CD4-positive, CD25-positive, alpha-beta regulatory T cell (primary cell): Measurements from ENCODE around the gene DIPK1C. TPM values are rescaled to one million over a fixed set of nuclear protein-coding genes. Genes with fewer than 3 reads are reported as not detected.

Source experiments
- ATAC-seq, 2 donors: fragments of 150-1000 bp; cut with Tn5 transposase; one replicate each; pipeline ENCODE4 v1.10.0; 2021; ENCODE audit warnings: low read depth in 2 of 2, moderate number of reproducible peaks in 2 of 2, moderate library complexity in 1 of 2
- DNase-seq, 3 donors: peaks; one replicate each; pipeline versions ENCODE4 v3.0.0 to v3.0.0-alpha.2; 2012 to 2022; ENCODE audit warnings: mixed read lengths in 1 of 3
- H3K27ac ChIP-seq: one replicate; pipeline ENCODE4 v1.7.0; 2013; ENCODE audit warnings: mild to moderate bottlenecking, low read length; ENCODE audit not compliant: insufficient read depth, poor library complexity, severe bottlenecking
- H3K27me3 ChIP-seq: one replicate; pipeline ENCODE4 v1.7.0; 2013; ENCODE audit warnings: low read length; ENCODE audit not compliant: control insufficient read depth, insufficient read depth
- H3K36me3 ChIP-seq: one replicate; pipeline ENCODE4 v1.7.0; 2013; ENCODE audit warnings: mild to moderate bottlenecking, low read length, moderate library complexity; ENCODE audit not compliant: control insufficient read depth, insufficient read depth
- H3K4me1 ChIP-seq: 2 replicates; pipeline ENCODE4 v1.7.0; 2013; ENCODE audit warnings: mild to moderate bottlenecking, low read length; ENCODE audit not compliant: insufficient read depth, control insufficient read depth, poor library complexity, severe bottlenecking
- H3K4me3 ChIP-seq: one replicate; pipeline ENCODE4 v1.7.0; 2013; ENCODE audit warnings: low read depth, mild to moderate bottlenecking, low read length, moderate library complexity
- H3K9me3 ChIP-seq, 2 experiments: 1 replicate in 1 of 2; 2 replicates in 1 of 2; pipeline ENCODE4 v1.7.0; 2013; ENCODE audit warnings: low read length in 2 of 2, mild to moderate bottlenecking in 1 of 2, moderate library complexity in 1 of 2; ENCODE audit not compliant: control insufficient read depth in 2 of 2
- H3K27ac Mint-ChIP-seq, 3 donors: one replicate each; pipeline ENCODE4 v1.8.0; 2020 to 2022; ENCODE audit warnings: mild to moderate bottlenecking in 3 of 3, mixed read lengths in 3 of 3, moderate library complexity in 2 of 3
- H3K27me3 Mint-ChIP-seq: one replicate; pipeline ENCODE4 v1.8.0; 2022; ENCODE audit warnings: mild to moderate bottlenecking, mixed read lengths
- H3K36me3 Mint-ChIP-seq: one replicate; pipeline ENCODE4 v1.8.0; 2020; ENCODE audit warnings: mixed read lengths
- H3K4me1 Mint-ChIP-seq, 4 donors: one replicate each; pipeline ENCODE4 v1.8.0; 2020 to 2022; ENCODE audit warnings: mixed read lengths in 4 of 4, mild to moderate bottlenecking in 1 of 4
- H3K4me3 Mint-ChIP-seq, 4 donors: one replicate each; pipeline ENCODE4 v1.8.0; 2020 to 2022; ENCODE audit warnings: mild to moderate bottlenecking in 4 of 4, mixed read lengths in 4 of 4, moderate library complexity in 3 of 4
- H3K9me3 Mint-ChIP-seq, 7 donors: one replicate each; pipeline ENCODE4 v1.8.0; 2020 to 2022; ENCODE audit warnings: mixed read lengths in 7 of 7, mild to moderate bottlenecking in 3 of 7, moderate library complexity in 2 of 7
- polyA plus RNA-seq, 4 donors: library from polyadenylated mRNA; unstranded; fragments of 300-500 nt; fragmentation: Illumina TruSeq; gene quantifications; one replicate each; pipeline ENCODE4 v1.2.3, GENCODE V29; 2021
- total RNA-seq: library from RNA; stranded (reverse); gene quantifications from one replicate; pipeline ENCODE4 v1.2.3, GENCODE V29; 2022

DIPK1C gene
- total and polyA plus RNA-seq, 5 donors from 2014 or later: not detected

DNA sequence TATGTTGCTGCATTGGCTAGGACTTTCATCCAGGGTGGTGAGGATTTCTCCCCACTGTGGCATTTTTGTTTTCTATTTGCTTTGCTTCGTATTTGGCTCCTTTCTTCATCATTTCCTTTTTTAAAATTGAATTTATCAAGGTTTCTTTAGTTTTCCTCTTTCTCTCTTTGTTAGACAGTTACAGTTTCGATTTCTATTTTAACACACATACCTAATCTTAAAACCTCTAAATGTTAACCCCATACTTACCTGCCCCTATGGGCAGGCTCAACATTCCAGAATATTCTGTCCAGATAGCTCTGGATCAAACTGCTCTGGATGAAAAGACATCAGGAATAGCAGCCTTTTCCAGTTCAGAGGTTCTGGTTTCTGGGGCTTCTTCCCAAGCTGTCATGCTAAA lies 49.2 kb downstream of the DIPK1C start:
- peaks cover 9% of the 10 kb centered on the region for H3K4me1 ChIP-seq
- no peaks in the 10 kb centered on the region for H3K36me3 ChIP-seq
- H3K27ac ChIP-seq: no peak overlapping the region
- Mint-ChIP-seq H3K36me3 (peaks cover 3% of the 10 kb centered on the region), H3K27ac (peak overlapping the region; percentile 32 to 87 (median 67)), H3K27me3 (peaks cover 18% of the 10 kb centered on the region), H3K4me3 (peak overlapping the region; percentile 5 to 87 (median 45)), H3K9me3 (peaks cover 0 to 4% (median 0%) of the 10 kb centered on the region in 7 donors), H3K4me1 (peaks cover 11 to 25% (median 17%) of the 10 kb centered on the region in 4 donors)
- H3K9me3 ChIP-seq: no peaks in the 10 kb centered on the region
- H3K27me3 ChIP-seq: no peaks in the 10 kb centered on the region
- ATAC-seq: no peak
- peak in 1 of 3 donors; percentile 5 for DNase-seq
- H3K4me3 ChIP-seq: peak overlapping the region; percentile 66

- peaks cover 4% of the 10 kb centered on the region for H3K4me1 ChIP-seq
- no peak overlapping the region for H3K4me3 Mint-ChIP-seq
- H3K27me3 Mint-ChIP-seq: peaks cover 11% of the 10 kb centered on the region
- ATAC-seq (no peak), DNase-seq (no peak)
- no peaks in the 10 kb centered on the region for H3K9me3 Mint-ChIP-seq
- no peak overlapping the region for H3K4me3 ChIP-seq
- no peak overlapping the region for H3K27ac Mint-ChIP-seq
- peaks cover 3% of the 10 kb centered on the region for H3K27me3 ChIP-seq
- no peaks in the 10 kb centered on the region for H3K36me3 ChIP-seq
- H3K27ac ChIP-seq: no peak overlapping the region
- peaks cover 4 to 11% (median 7%) of the 10 kb centered on the region in 4 donors for H3K4me1 Mint-ChIP-seq
- H3K9me3 ChIP-seq: no peaks in the 10 kb centered on the region
- H3K36me3 Mint-ChIP-seq: no peaks in the 10 kb centered on the region
These were observed 54.2 kb downstream of the DIPK1C start for GRCh38 chr18:74402806-74403433.

DNA sequence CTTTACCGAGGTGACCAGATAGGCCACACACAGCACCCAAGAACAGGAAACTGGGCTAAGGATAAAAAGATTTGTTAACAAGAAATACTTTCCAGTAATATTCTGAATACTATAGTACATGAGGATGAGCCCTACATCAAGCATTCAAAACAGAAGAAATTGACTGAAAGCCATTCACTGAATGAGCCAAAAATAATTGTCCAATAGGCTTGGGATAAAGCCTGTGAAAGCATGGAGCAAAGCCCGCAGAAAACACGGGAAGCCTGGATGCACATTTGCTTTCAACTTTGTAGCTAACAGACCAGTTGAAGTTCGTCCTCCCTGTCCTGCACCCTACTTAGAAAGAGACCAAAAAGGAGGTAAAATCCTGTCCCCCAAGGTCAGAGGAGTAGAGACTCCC lies 56.3 kb downstream of the DIPK1C start:
- Histone ChIP-seq H3K36me3 (no peaks in the 10 kb centered on the region), H3K27me3 (peaks cover 3% of the 10 kb centered on the region), H3K27ac (no peak overlapping the region), H3K4me3 (no peak overlapping the region), H3K9me3 (no peaks in the 10 kb centered on the region), H3K4me1 (no peaks in the 10 kb centered on the region)
- no peak overlapping the region for H3K27ac Mint-ChIP-seq
- peaks cover 0 to 4% (median 0%) of the 10 kb centered on the region in 4 donors for H3K4me1 Mint-ChIP-seq
- DNase-seq (no peak), ATAC-seq (no peak)
- peaks cover 19% of the 10 kb centered on the region for H3K27me3 Mint-ChIP-seq
- H3K36me3 Mint-ChIP-seq: no peaks in the 10 kb centered on the region
- H3K4me3 Mint-ChIP-seq: no peak overlapping the region
- no peaks in the 10 kb centered on the region for H3K9me3 Mint-ChIP-seq

DNA sequence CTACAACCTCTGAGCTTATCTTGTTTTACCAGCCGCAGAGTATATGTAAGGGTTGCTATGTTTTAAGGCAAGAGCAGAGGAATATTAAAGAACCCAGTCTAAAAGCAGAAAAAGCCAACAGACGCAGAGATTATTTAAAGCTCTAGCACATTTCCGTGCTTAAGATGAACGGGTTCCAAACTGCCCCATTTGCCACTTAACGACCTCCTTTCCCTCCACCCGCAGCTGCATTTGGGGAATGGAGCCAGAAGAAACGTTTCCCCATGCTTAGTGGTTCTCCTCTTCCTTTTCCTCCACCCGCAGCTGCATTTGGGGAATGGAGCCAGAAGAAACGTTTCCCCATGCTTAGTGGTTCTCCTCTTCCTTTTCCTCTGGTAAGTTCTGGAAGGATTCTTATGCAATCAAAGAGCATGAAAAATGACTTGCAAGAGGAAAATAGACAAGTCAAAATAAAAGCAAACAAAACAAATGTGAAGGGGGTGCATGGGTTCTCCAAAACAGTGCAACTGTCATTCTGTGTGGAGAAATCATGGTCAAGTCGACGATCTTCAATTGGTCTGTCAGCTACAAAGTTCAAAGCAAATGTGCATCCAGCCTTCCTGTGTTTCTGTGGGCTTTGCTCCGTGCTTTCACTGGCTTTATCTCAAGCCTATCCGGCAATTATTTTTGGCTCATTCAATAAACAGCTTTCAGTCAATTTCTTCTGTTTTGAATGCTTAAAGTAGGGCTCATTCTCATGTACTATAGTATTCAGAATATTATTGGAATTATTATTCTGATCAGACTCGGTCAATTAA lies 57.8 kb downstream of the DIPK1C start:
- peaks cover 0 to 4% (median 0%) of the 10 kb centered on the region in 4 donors for H3K4me1 Mint-ChIP-seq
- no peaks in the 10 kb centered on the region for H3K36me3 ChIP-seq
- H3K27me3 Mint-ChIP-seq: peaks cover 23% of the 10 kb centered on the region
- no peak overlapping the region for H3K4me3 Mint-ChIP-seq
- H3K9me3 ChIP-seq: no peaks in the 10 kb centered on the region
- ATAC-seq (no peak), DNase-seq (no peak)
- no peaks in the 10 kb centered on the region for H3K4me1 ChIP-seq
- no peaks in the 10 kb centered on the region for H3K36me3 Mint-ChIP-seq
- no peak overlapping the region for H3K27ac ChIP-seq
- H3K9me3 Mint-ChIP-seq: no peaks in the 10 kb centered on the region
- H3K4me3 ChIP-seq: no peak overlapping the region
- no peak overlapping the region for H3K27ac Mint-ChIP-seq
- peaks cover 3% of the 10 kb centered on the region for H3K27me3 ChIP-seq

- no peak overlapping the region for H3K4me3 Mint-ChIP-seq
- no peak for DNase-seq
- H3K4me1 Mint-ChIP-seq: peaks cover 0 to 4% (median 0%) of the 10 kb centered on the region in 4 donors
- peaks cover 3% of the 10 kb centered on the region for H3K27me3 ChIP-seq
- H3K36me3 Mint-ChIP-seq: no peaks in the 10 kb centered on the region
- H3K27ac ChIP-seq: no peak overlapping the region
- peaks cover 30% of the 10 kb centered on the region for H3K27me3 Mint-ChIP-seq
- no peaks in the 10 kb centered on the region for H3K36me3 ChIP-seq
- no peaks in the 10 kb centered on the region for H3K9me3 Mint-ChIP-seq
- ATAC-seq: no peak
- H3K4me1 ChIP-seq: no peaks in the 10 kb centered on the region
- no peak overlapping the region for H3K27ac Mint-ChIP-seq
- H3K9me3 ChIP-seq: no peaks in the 10 kb centered on the region
- H3K4me3 ChIP-seq: no peak overlapping the region
These were observed 59.5 kb downstream of the DIPK1C start for GRCh38 chr18:74397572-74397971.

GRCh38 chr18:74396171-74397169 lies 60.6 kb downstream of the DIPK1C start:
- H3K36me3 Mint-ChIP-seq: no peaks in the 10 kb centered on the region
- Histone ChIP-seq H3K27me3 (peaks cover 6% of the 10 kb centered on the region), H3K4me3 (no peak overlapping the region), H3K36me3 (no peaks in the 10 kb centered on the region), H3K9me3 (no peaks in the 10 kb centered on the region), H3K4me1 (no peaks in the 10 kb centered on the region), H3K27ac (no peak overlapping the region)
- no peaks in the 10 kb centered on the region for H3K9me3 Mint-ChIP-seq
- H3K27me3 Mint-ChIP-seq: peaks cover 37% of the 10 kb centered on the region
- DNase-seq (no peak), ATAC-seq (no peak)
- H3K27ac Mint-ChIP-seq: no peak overlapping the region
- H3K4me1 Mint-ChIP-seq: peaks cover 0 to 4% (median 0%) of the 10 kb centered on the region in 4 donors
- no peak overlapping the region for H3K4me3 Mint-ChIP-seq

- Mint-ChIP-seq H3K27ac (no peak overlapping the region), H3K9me3 (no peaks in the 10 kb centered on the region), H3K4me1 (peaks cover 0 to 4% (median 0%) of the 10 kb centered on the region in 4 donors), H3K27me3 (peaks cover 41% of the 10 kb centered on the region), H3K4me3 (no peak overlapping the region), H3K36me3 (no peaks in the 10 kb centered on the region)
- no peaks in the 10 kb centered on the region for H3K4me1 ChIP-seq
- H3K27me3 ChIP-seq: peaks cover 6% of the 10 kb centered on the region
- no peaks in the 10 kb centered on the region for H3K9me3 ChIP-seq
- DNase-seq (no peak), ATAC-seq (no peak)
- H3K36me3 ChIP-seq: no peaks in the 10 kb centered on the region
- H3K4me3 ChIP-seq: no peak overlapping the region
- no peak overlapping the region for H3K27ac ChIP-seq
These were observed 61.4 kb downstream of the DIPK1C start for GRCh38 chr18:74395648-74396154.
